Measurements from ENCODE around the gene ASB11.

GRCh38 chrX:15235001-15235400, 80.4 kb downstream of the ASB11 start:
- no peak for TF ChIP-seq POLR2A (IDR thresholded peaks at IDR 0.05; ENCODE audit: extremely low read depth, insufficient read length)
- no peak for TF ChIP-seq CTCF (IDR thresholded peaks at IDR 0.05; ENCODE audit: low read depth, low read length)

All from NB4 (cell line).